ENCODE data around the gene TBCK. TPM values are rescaled to one million over a fixed set of nuclear protein-coding genes. Genes with fewer than 3 reads are reported as not detected.

The TBCK gene
- total RNA-seq, 2 donors from 2014 or later: 15.7 to 18.8 TPM

GRCh38 chr4:106355193-106355592, 39.2 kb upstream of the TBCK start:
- no peaks in the 10 kb centered on the region for H3K27me3 ChIP-seq
- H3K36me3 ChIP-seq: no peaks in the 10 kb centered on the region
- no peaks in the 10 kb centered on the region for H3K9me3 ChIP-seq
- no peak overlapping the region for H3K27ac ChIP-seq
- DNase-seq (ENCODE audit: low spot score): no peak
- TF ChIP-seq CTCF (IDR thresholded peaks at IDR 0.05): no peak
- H3K4me1 ChIP-seq: no peaks in the 10 kb centered on the region
- H3K4me3 ChIP-seq: peak overlapping the region in 1 of 2 donors; percentile 16

- Histone ChIP-seq H3K4me3 (no peak overlapping the region), H3K9me3 (no peaks in the 10 kb centered on the region), H3K36me3 (peaks cover 1% of the 10 kb centered on the region), H3K27ac (no peak overlapping the region), H3K4me1 (no peaks in the 10 kb centered on the region), H3K27me3 (no peaks in the 10 kb centered on the region)
- TF ChIP-seq CTCF (IDR thresholded peaks at IDR 0.05): no peak
- DNase-seq (ENCODE audit: low spot score): no peak
Measured at GRCh38 chr4:106353786-106354185, 37.8 kb upstream of the TBCK start.

GRCh38 chr4:106351016-106351415, 35.0 kb upstream of the TBCK start:
- H3K27me3 ChIP-seq: no peaks in the 10 kb centered on the region
- H3K4me3 ChIP-seq: no peak overlapping the region
- no peak overlapping the region for H3K27ac ChIP-seq
- DNase-seq (ENCODE audit: low spot score): no peak
- peaks cover 17% of the 10 kb centered on the region for H3K36me3 ChIP-seq
- no peak for TF ChIP-seq CTCF (IDR thresholded peaks at IDR 0.05)
- H3K4me1 ChIP-seq: no peaks in the 10 kb centered on the region
- no peaks in the 10 kb centered on the region for H3K9me3 ChIP-seq

GRCh38 chr4:106347167-106347566, 31.2 kb upstream of the TBCK start:
- DNase-seq (ENCODE audit: low spot score): no peak
- no peaks in the 10 kb centered on the region for H3K9me3 ChIP-seq
- TF ChIP-seq CTCF (IDR thresholded peaks at IDR 0.05): no peak
- H3K27me3 ChIP-seq: no peaks in the 10 kb centered on the region
- peaks cover 0 to 8% of the 10 kb centered on the region in 2 donors for H3K4me1 ChIP-seq
- no peak overlapping the region for H3K27ac ChIP-seq
- peaks cover 17% of the 10 kb centered on the region for H3K36me3 ChIP-seq
- no peak overlapping the region for H3K4me3 ChIP-seq

GRCh38 chr4:106344647-106344970, 28.6 kb upstream of the TBCK start:
- no peak for TF ChIP-seq CTCF (IDR thresholded peaks at IDR 0.05)
- Histone ChIP-seq H3K4me1 (peaks cover 0 to 8% of the 10 kb centered on the region in 2 donors), H3K27ac (no peak overlapping the region), H3K9me3 (peaks cover 0 to 14% of the 10 kb centered on the region in 2 donors), H3K27me3 (no peaks in the 10 kb centered on the region), H3K4me3 (no peak overlapping the region), H3K36me3 (peaks cover 23% of the 10 kb centered on the region)
- DNase-seq (ENCODE audit: low spot score): no peak

GRCh38 chr4:106343865-106344646, 28.0 kb upstream of the TBCK start:
- H3K4me1 ChIP-seq: peaks cover 0 to 8% of the 10 kb centered on the region in 2 donors
- peaks cover 0 to 14% of the 10 kb centered on the region in 2 donors for H3K9me3 ChIP-seq
- TF ChIP-seq CTCF (IDR thresholded peaks at IDR 0.05): no peak
- H3K36me3 ChIP-seq: peaks cover 24% of the 10 kb centered on the region
- no peak overlapping the region for H3K4me3 ChIP-seq
- no peak overlapping the region for H3K27ac ChIP-seq
- H3K27me3 ChIP-seq: no peaks in the 10 kb centered on the region
- DNase-seq (ENCODE audit: low spot score): no peak
